Posterior cingulate gyrus (tissue), 11 donors: ENCODE measurements around the gene ZBTB16.

Experiments used
- DNase-seq, 10 donors: peaks; one replicate each; pipeline versions ENCODE4 v3.0.0 to v3.0.0-alpha.2; 2020 to 2021; ENCODE audit warnings: mixed read lengths in 3 of 10
- intact Hi-C: fragments of 100-400 bp; cut with DNase I; formaldehyde crosslinking; loops from one replicate; pipeline ENCODE4 v1.15.1; 2023

ZBTB16 gene

DNA sequence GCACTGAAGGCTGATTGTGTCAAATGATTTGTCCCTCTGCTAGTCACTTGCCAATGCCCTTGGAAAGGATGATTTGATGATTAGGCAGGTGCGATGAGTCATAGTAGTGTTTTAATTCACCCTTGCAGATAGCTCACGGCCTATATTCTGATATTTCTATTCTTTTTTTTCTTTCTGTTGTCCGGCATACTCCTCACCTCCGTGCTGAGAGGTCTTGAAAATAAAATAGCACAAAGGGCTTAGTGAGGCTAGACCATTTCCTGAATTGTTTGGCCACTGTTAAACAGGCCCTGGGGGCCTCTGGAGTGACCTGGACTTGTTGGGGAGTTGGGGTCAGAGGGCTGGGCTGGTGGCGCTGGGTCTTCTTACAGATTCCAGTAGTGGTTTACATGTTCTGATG, 99.8 kb downstream of the ZBTB16 start:
- peak in 1 of 10 donors; percentile 44 for DNase-seq
- intact Hi-C loops, result no loop called here

DNA sequence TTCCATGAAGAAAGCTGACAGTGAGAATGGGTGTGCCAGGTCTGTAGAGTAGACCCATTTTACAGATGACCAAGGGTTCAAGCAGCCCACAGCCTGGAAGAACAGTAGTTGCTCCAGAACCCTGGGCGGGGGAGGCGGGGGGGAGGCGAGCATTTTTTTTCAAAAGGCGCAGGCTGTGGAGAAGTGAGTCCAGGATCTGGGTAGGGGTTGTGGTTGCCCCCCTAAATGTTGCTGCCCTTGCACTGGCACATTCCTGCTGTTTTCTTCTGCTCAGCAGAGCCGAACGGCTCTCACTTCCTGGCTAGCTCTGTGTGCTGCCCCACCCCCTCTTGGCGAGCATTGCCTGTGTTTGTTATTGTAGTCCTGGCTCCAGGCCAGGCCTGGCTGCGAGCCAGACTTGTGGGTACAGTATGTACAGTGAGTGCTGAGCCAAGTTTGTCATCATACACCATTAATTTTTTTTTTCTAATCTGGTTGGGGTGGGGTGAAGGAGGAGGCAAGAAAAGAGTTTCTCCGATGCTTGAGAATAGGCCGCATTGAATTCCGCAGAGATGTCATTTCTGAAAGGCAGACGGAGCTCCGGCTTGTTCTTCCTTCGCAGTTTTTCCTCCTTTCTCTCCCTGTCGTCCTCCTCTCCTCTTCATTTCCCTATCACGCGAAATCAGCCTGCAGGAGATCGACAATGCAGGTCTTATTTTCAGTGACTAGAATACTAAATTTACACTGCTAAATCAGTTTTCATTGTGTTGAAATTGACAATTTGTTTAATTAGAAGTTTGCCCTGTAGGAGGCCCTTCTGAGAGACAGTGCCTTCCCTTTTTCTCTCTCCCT, 100.5 kb downstream of the ZBTB16 start:
- DNase-seq, result peak; percentile 75 to 98 (median 86)
- intact Hi-C loops, result loop anchor here (5.0 to 10.0 kb wide), 2 partner anchors 83 to 285 kb away; partner anchors contain the start of gene USP28

DNA sequence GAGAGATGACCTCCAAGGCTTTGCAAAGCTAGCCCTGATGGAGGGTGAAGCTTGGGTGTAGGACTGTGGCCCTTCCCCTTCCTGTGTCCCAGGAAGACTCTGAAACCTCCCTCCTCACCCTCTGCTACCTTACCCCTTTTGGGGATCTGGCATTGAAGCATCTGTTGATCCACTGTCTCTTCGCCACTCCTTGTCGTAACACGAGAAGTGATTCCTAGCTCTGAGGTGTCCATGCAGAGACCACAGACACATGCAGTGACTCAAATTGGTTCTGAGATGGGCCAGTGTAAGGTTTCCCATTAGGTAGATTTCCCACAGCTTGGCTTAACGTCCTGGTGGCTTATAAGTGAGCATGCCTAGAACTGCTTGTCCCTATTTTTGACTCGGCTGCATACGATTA, 101.4 kb downstream of the ZBTB16 start:
- intact Hi-C loops, result loop anchor here (5.0 to 10.0 kb wide), 2 partner anchors 84 to 286 kb away; partner anchors contain the start of gene USP28
- DNase-seq, result peak in 2 of 10 donors; percentile 10 to 24

DNA sequence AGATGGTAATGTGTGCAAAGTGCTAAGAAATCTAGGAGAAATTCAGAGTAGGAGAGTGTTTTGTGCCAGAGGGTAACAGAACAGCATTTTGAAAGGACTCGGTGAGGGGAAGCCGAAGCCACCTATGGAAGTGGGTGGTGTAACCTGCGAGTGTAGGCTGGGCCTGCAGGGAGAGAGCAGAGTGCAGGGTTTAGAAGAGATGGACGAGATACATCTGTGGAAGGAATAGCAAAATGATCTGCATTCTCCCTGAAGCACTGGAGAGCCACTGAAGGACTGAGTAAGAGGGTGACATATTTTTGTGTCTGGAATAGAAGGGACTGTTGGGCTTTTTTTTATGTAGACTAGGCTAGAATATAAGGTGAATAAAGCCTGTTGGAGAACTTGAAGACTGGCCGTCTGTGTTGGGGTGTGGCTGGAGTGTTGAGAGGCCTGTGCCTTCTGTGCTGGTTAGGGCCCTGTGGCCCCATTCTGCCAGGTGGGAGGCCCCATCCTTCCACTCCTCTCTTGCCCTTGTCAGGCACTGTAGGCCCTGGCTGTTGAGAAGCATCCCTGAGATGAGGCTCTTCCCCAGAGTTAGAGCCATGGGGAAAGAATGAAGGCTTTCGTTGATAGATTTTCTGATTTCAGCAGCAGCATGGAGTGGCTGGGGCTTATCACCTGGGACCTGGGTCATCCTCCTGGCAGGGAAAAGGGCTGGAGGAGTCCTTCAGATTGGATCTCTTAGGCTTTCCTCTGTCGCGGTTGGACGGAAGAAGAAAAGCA, 102.2 kb downstream of the ZBTB16 start:
- intact Hi-C loops, result loop anchor here (1.0 to 10.0 kb wide), 3 partner anchors 84 to 287 kb away; partner anchors contain the start of genes USP28 and ZBTB16
- peak in 2 of 10 donors; percentile 33 to 48 for DNase-seq

DNA sequence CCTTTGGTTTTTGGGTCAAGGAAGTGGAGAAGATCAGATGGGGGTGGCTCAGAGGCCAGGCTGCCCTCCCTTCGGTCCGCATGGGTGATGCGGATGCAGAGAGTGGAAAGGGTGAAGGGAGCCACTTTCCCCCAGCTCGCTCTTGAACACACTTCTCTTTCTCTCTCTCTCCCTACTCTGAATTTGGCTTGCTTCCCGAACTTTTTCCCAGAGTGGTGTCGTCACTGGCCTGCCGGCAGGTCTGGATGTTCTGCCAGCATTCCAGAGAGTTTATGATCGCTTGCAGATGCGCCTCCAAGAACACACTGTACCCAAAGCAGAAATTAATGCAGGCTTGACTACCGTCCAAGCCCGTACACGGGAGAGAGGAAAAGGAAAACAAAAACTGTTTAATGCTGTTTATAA, 103.2 kb downstream of the ZBTB16 start:
- intact Hi-C loops, result loop anchor here (1.0 to 10.0 kb wide), 3 partner anchors 85 to 288 kb away; partner anchors contain the start of genes USP28 and ZBTB16
- DNase-seq, result peak; percentile 80 to 97 (median 85)

DNA sequence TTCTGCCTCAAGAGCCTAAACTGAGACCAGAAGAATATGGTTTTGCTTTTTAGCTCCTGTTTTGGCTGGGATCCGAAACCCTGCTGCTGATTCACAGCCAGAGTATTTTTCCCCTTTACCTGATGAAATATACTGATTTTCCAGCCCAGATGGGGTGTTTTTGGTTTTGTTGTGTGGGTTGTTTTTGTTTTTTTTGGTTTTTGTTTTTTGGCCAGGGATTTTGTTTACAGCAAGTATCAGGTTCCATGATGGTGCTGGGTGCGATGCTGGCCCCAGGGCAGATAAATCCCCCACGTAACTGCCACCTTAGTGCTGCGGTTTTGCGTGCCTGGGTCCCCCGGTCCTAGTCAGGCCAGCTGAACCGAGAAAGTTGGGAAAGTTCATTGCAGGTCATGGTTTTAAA, 103.7 kb downstream of the ZBTB16 start:
- intact Hi-C loops, result loop anchor here (5.0 to 10.0 kb wide), 2 partner anchors 86 to 288 kb away; partner anchors contain the start of gene USP28
- peak in 2 of 10 donors; percentile 33 to 67 for DNase-seq

DNA sequence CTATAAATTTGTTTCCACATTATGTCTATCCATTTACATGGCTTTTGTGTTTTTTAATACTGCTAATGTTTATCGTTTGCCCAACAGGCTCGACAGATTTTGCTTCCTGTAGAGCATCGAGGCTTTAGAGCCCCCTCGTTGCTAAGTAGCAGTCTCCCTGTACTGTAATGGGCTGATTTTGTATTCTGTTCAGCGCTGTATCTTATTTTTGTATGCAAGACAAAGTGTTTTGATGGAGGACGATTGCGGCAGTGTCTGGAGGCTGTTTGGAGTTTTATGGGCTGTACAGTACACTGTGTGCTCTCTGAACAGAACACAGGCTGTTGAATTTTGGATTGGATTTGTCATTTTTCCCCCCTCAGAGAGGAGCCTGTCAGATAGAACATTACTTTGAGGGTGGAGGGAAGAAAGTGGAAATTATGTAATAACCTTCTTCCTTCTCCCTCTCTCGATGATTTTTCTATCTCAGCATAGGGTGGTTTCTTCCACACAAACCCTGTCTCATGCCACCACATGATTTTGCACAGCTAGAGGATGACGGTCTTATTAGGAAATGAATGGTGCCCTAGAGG, 104.4 kb downstream of the ZBTB16 start:
- peak in 2 of 10 donors; percentile 73 to 87 for DNase-seq

DNA sequence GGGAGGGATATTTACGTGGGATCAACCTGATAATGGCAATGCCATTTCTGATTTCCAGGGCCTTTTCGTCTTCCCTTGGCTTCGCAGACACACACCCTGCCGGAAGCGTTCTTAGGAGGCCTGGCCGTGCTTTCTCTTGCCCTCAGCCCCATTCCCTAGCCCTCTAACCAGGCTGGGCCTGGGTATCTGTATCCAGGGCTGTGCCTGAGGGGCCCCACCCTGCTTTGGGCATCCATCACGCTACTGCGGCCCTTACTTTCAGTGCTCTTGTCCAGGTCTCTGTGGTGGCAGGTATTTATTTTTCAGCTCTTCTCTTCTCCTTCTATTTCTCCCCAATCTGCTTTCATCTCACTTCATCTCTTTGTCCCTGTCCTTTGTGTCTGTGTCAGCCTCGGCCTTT, 105.0 kb downstream of the ZBTB16 start:
- peak in 1 of 10 donors; percentile 65 for DNase-seq
- intact Hi-C loops, result loop anchor here (5.0 to 10.0 kb wide), 2 partner anchors 87 to 290 kb away; partner anchors contain the start of gene USP28

More for the DNA sequence above, 104.4 kb downstream of the ZBTB16 start:
- intact Hi-C loops, result loop anchor here (5.0 to 10.0 kb wide), 2 partner anchors 87 to 289 kb away; partner anchors contain the start of gene USP28

DNA sequence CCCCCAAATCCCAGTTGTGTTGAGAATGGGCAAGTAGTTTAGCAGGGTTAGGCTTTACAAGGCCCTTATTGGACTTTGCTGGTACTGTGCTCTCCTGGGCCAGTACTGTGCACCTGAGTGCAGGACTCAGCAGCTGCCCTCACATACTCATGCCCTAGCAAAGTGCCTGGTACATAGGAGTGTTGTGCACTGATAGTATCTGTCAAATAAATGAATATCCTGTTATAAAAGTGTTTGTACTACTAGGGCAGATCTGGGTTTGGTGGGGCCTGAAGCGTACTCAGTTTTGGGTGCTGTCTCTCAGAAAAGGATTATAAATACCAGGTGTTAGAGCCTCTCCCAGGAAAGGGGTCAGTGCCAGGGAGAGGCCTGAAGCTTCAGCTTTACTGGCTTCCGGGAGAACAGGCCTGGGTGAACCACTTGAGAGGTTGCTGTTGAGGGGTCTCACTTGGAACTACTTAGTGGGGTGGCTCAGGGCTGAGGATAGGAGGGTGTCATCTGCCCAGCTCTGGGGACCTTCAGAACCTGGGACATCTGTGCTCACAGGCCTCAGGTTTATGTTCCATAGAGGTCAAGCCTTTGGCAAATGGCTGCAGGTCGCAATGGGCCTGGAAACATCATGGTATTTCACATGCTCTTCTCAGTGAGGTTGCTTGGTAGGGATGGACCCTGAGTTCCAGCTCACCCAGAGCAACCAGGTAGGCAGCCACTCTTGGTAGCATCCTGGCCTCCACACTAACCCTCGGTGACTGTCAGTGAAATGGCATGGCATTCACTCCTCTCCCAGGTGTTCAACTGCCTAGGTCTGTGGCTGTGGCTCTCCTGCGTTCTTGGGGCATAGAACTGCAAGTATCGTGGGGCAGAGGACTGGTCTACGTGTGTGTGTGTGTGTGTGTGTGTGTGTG, 106.1 kb downstream of the ZBTB16 start:
- intact Hi-C loops, result loop anchor here (10.0 kb wide), 1 partner anchor 291 kb away; the partner anchor contains the start of gene USP28
- peak in 1 of 10 donors; percentile 30 for DNase-seq

DNA sequence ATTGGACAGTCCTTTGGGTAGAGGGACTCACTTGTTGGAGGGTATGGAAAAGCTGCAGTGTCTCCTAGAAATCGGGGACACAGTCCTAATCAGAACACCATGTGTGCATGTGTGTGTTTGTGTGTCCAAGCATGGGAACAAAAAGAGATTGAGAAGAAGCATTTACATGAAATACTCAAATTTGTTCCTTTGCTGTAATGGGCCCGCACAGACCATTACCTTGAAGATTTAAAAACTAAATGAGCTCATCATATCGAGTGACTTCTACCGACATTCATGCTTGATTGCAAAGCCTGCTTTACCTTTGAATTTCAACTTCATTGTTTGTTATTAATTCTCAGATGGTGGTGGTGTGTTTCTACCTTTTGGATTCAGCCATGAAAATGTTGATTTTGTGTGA, 106.9 kb downstream of the ZBTB16 start:
- peak in 1 of 10 donors; percentile 4 for DNase-seq
- intact Hi-C loops, result loop anchor here (10.0 kb wide), 1 partner anchor 292 kb away; the partner anchor contains the start of gene USP28

DNA sequence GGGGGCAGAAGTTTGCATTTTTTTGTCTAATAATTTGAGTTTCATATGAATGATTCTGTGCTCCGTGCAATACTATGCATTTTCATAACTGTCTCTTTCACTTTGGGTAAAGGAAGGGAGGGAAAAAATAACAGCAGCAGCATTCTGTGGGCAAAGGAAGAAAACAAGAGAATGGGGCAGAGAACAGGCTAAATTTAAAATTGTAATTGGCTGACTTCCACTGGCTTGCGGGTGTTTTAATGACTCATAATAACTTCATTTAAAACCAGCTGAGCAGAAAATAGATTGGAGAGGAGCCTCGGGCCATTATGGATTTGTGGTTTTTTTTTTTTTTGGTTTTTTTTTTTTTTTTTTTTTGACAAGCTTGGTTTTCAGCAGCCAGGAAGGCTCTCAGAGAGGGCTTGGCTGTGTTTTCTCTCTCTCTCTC, 107.4 kb downstream of the ZBTB16 start:
- intact Hi-C loops, result loop anchor here (10.0 kb wide), 1 partner anchor 292 kb away; the partner anchor contains the start of gene USP28
- peak in 1 of 10 donors; percentile 19 for DNase-seq

DNA sequence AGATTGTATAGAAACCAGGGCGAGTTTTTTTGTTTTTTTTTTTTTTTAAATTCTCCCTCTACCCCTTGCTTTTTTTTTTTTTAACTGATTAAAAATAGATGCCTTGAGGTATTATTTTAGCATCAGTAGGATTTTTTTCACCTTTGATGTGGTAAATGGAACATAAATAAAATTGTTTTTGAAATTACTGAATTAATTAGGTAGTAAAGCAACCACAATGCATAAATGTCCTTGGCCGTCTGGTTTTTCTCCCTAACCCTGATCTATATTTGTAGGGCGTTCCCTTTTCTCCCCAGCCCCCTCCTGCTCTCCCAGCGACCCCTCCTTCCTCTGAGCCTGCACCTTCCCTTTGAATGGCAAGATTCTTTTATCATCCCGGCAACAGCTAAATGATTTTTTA, 107.8 kb downstream of the ZBTB16 start:
- intact Hi-C loops, result loop anchor here (10.0 kb wide), 1 partner anchor 293 kb away; the partner anchor contains the start of gene USP28

DNA sequence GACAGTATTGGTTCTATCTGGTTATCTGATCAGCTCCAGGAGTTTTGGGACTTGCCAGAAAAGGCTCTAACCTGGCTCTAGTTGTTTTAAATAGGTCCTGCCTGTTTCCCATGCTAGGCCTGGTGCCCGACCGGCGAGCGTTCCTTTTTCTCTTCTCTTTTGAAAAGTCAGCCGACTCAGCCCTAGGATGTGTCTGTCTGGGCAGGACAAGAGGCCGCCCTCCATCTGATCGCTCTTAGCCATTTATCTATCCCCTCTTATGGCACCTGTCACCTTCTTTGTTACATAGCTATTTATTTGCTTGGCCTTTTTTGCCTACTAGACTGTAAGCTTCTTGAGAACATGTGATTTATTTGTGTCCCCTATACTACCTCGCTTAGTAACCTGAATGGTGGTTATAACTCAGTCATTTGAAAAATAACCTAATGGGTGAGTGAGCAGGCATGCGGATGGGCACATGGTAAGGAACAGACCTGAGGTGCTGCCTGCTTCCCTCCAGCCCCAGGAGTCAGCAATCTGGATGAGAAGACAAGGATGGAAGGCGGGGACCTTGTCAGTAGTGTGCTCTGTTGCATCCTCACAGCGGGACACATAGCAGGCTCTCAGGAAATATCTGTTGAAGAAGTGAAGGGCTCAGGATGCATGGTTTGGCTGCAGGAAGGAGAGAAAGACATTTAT, 108.4 kb downstream of the ZBTB16 start:
- peak in 2 of 10 donors; percentile 66 to 87 for DNase-seq
- intact Hi-C loops, result loop anchor here (10.0 kb wide), 1 partner anchor 293 kb away; the partner anchor contains the start of gene USP28

More for the DNA sequence above, 107.8 kb downstream of the ZBTB16 start:
- no peak for DNase-seq

DNA sequence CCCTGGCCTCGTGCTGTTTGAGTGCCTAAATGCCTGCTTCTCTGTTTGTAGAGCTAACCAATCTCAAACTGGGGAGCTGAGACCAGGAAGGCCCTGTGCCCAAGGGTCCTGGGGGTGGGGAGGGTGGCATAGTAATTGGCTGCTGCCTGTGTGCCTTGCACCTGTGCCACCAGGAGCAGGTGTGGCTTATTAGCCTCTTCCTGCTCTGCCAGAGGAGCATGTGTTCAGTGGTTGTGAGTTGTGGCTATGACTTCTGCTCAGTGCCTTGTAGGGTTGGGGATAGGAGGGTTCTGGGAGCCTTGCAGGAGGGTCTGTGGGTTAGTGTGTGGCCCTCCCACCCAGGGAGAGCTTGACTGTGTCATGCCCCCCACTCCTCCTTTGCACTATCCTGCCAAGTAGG, 109.2 kb downstream of the ZBTB16 start:
- intact Hi-C loops, result loop anchor here (10.0 kb wide), 1 partner anchor 294 kb away; the partner anchor contains the start of gene USP28
- peak in 1 of 10 donors; percentile 30 for DNase-seq

DNA sequence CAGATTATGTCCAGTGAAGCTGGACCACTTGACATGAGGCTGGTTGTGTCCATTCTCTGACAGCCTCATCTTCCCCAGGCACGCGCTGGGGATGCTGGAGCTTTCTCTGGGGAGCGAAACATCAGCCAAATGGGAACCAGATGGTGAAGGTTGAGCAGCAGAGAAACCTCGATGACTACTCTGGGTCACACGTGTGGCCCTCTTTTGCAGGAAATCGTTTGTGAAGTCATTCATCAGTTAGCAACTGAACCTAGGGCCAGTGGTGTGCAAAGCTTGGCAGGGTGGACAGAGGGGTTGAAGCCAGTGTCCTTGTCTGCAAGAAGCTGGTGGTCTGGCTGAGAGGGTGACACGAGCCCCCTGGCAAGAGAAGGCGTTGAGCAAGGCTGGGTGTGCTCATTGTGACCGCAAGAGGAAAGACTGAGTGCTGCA, 109.8 kb downstream of the ZBTB16 start:
- DNase-seq, result peak in 1 of 10 donors; percentile 56

DNA sequence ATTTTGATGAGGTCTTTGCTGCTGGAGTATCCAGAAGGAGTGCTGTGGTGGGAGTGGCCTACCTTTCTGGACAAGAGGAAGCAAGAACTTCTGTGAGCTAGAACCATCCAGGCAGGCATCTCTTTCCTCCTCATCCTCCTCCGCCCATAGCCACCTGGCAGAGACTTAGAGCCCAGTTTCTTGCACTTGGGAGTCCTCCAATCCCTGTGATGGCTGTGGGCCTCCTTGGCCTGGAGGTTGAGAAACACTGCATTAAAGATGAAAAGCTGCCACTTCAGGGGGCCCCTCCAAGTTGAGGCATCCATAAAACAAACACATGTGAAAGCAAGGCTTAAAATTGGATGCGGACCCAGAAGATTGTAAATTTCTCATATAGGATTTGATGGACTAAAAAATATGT, 110.3 kb downstream of the ZBTB16 start:
- intact Hi-C loops, result loop anchor here (10.0 kb wide), 1 partner anchor 295 kb away; the partner anchor contains the start of gene USP28
- no peak for DNase-seq

More for the DNA sequence above, 109.8 kb downstream of the ZBTB16 start:
- intact Hi-C loops, result loop anchor here (10.0 kb wide), 1 partner anchor 295 kb away; the partner anchor contains the start of gene USP28

DNA sequence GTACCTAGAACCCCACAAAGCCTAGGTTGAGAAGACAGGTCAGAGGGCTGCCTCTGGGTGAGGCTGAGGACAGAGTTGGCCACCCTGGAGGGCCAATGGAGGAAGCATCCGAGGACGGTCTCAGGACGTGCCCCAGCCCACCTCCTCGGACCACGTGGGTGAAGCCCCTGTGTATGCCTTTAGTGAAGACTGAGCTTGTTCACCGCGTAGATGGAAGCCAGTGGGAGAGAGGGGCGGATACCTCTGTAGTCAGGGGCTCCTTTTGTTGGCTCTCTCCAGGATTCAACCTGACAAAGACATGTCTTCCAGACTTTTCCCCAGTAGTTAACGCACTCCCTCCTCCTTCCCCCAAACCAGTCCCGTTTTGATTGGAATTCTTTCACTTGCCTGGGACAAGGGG, 110.7 kb downstream of the ZBTB16 start:
- peak in 1 of 10 donors; percentile 62 for DNase-seq
- intact Hi-C loops, result no loop called here
